ENCODE measurements around the gene DAZAP2. TPM values are rescaled to one million over a fixed set of nuclear protein-coding genes. Genes with fewer than 3 reads are reported as not detected.
A peak's percentile ranks its signal among the peaks of the same experiment; 100 is the strongest.

The DAZAP2 gene
- total and polyA plus RNA-seq, 2 of the 13 experiments (the other 11 are each of a cell fraction or from before 2014, with no cell fraction given) = 64.5 to 222 TPM

DNA sequence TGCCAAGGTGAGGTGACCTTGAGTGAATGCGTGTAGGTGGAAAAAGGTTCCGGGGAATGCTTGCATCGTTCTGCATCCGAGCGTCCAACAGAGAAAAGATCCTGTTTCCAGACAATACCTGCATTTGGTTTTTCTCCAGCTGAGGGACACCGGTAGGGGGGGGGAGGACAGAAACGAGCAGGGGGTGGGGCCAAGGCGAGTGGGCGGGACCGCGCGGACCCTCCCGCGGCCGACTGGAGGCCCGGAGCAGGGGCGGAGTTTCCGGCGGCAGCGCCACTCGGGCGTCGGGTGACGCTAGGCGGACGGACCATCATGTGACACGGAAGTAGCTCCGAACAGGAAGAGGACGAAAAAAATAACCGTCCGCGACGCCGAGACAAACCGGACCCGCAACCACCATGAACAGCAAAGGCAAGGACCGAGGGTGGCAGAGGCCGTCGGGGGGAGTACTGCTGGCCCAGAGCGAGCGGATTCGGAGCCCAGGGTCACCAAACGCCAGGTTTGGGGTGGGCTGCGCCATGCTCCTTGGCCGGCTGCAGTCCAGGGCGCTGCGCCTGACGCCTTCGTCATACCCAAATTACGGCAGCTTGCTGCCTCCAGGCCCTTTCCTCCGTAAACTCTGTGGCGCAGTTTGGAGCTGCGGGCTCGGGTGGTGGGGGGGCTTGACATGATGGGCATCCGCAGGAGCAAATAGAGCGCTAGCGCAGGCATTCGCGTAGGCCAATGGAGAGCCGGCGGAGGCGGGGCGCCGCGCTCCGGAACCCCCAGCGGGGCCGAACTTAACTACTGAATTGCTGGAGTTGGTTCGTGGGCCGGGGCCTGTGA, at the start of gene DAZAP2 (continued):
- TF ChIP-seq ZBTB3 (CRISPR knock-in tag; IDR thresholded peaks at IDR 0.05; ENCODE audit: borderline replicate concordance, low read depth) (no peak), ZNF136 (CRISPR knock-in tag; IDR thresholded peaks at IDR 0.05; ENCODE audit: low read depth) (no peak), GZF1 (CRISPR knock-in tag; IDR thresholded peaks at IDR 0.05) (no peak), DNMT3B (CRISPR knock-in tag; conservative IDR thresholded peaks at IDR 0.05) (no peak), REPIN1 (CRISPR knock-in tag; IDR thresholded peaks at IDR 0.05; ENCODE audit: borderline replicate concordance, low read depth) (peak; percentile 69), RBFOX2 (IDR thresholded peaks at IDR 0.05; ENCODE audit: low read depth, low read length) (peak; percentile 97), ZBTB8A (CRISPR knock-in tag; IDR thresholded peaks at IDR 0.05; ENCODE audit: borderline replicate concordance, low read depth) (no peak), RFX1 (IDR thresholded peaks at IDR 0.05) (no peak), PHB2 (IDR thresholded peaks at IDR 0.05; ENCODE audit: partially characterized antibody) (no peak), ZNF879 (CRISPR knock-in tag; IDR thresholded peaks at IDR 0.05) (no peak), ZNF331 (CRISPR knock-in tag; IDR thresholded peaks at IDR 0.05) (no peak), SAFB2 (CRISPR knock-in tag; IDR thresholded peaks at IDR 0.05; ENCODE audit: borderline replicate concordance, low read depth) (peak; percentile 25; the same call in 1 of the 2 replicates), ARNT2 (CRISPR knock-in tag; IDR thresholded peaks at IDR 0.05; ENCODE audit: low read depth) (no peak), ZNF260 (CRISPR knock-in tag; IDR thresholded peaks at IDR 0.05; ENCODE audit: borderline replicate concordance, low read depth) (no peak), ZZZ3 (CRISPR knock-in tag; IDR thresholded peaks at IDR 0.05; ENCODE audit: borderline replicate concordance) (no peak), KAT7 (CRISPR knock-in tag; IDR thresholded peaks at IDR 0.05; ENCODE audit: borderline replicate concordance) (peak; percentile 52; the same call in 1 of the 2 replicates), ZNF891 (CRISPR knock-in tag; IDR thresholded peaks at IDR 0.05) (no peak), ZNF460 (CRISPR knock-in tag; IDR thresholded peaks at IDR 0.05; ENCODE audit: borderline replicate concordance) (no peak), EED (CRISPR knock-in tag; IDR thresholded peaks at IDR 0.05) (peak; percentile 63; the same call in 1 of the 2 replicates), NFIB (CRISPR knock-in tag; IDR thresholded peaks at IDR 0.05; ENCODE audit: borderline replicate concordance) (no peak), ZMYM4 (CRISPR knock-in tag; IDR thresholded peaks at IDR 0.05) (peak; percentile 64), IKZF1 (IDR thresholded peaks at IDR 0.05) (no peak), ZNF672 (CRISPR knock-in tag; IDR thresholded peaks at IDR 0.05) (no peak)
- TF ChIP-seq, protein P1, sequence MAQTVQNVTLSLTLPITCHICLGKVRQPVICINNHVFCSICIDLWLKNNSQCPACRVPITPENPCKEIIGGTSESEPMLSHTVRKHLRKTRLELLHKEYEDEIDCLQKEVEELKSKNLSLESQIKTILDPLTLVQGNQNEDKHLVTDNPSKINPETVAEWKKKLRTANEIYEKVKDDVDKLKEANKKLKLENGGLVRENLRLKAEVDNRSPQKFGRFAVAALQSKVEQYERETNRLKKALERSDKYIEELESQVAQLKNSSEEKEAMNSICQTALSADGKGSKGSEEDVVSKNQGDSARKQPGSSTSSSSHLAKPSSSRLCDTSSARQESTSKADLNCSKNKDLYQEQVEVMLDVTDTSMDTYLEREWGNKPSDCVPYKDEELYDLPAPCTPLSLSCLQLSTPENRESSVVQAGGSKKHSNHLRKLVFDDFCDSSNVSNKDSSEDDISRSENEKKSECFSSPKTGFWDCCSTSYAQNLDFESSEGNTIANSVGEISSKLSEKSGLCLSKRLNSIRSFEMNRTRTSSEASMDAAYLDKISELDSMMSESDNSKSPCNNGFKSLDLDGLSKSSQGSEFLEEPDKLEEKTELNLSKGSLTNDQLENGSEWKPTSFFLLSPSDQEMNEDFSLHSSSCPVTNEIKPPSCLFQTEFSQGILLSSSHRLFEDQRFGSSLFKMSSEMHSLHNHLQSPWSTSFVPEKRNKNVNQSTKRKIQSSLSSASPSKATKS (CRISPR knock-in tag; IDR thresholded peaks at IDR 0.05) = no peak
- TF ChIP-seq, protein P2, sequence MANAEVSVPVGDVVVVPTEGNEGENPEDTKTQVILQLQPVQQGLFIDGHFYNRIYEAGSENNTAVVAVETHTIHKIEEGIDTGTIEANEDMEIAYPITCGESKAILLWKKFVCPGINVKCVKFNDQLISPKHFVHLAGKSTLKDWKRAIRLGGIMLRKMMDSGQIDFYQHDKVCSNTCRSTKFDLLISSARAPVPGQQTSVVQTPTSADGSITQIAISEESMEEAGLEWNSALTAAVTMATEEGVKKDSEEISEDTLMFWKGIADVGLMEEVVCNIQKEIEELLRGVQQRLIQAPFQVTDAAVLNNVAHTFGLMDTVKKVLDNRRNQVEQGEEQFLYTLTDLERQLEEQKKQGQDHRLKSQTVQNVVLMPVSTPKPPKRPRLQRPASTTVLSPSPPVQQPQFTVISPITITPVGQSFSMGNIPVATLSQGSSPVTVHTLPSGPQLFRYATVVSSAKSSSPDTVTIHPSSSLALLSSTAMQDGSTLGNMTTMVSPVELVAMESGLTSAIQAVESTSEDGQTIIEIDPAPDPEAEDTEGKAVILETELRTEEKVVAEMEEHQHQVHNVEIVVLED (CRISPR knock-in tag; IDR thresholded peaks at IDR 0.05; ENCODE audit: borderline replicate concordance) = peak; percentile 93
- TF ChIP-seq, protein P3, sequence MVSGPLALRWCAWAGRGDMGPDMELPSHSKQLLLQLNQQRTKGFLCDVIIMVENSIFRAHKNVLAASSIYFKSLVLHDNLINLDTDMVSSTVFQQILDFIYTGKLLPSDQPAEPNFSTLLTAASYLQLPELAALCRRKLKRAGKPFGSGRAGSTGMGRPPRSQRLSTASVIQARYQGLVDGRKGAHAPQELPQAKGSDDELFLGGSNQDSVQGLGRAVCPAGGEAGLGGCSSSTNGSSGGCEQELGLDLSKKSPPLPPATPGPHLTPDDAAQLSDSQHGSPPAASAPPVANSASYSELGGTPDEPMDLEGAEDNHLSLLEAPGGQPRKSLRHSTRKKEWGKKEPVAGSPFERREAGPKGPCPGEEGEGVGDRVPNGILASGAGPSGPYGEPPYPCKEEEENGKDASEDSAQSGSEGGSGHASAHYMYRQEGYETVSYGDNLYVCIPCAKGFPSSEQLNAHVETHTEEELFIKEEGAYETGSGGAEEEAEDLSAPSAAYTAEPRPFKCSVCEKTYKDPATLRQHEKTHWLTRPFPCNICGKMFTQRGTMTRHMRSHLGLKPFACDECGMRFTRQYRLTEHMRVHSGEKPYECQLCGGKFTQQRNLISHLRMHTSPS (CRISPR knock-in tag; IDR thresholded peaks at IDR 0.05; ENCODE audit: low read depth) = no peak

Data from HepG2 (cell line).